Stimulated activated CD8-positive, alpha-beta memory T cell treated with anti-CD3 and anti-CD28 coated beads, Interleukin-7, amount 100 ng/mL, for 1 hour (primary cell): ENCODE results near the gene CDC23.

Experiments
- DNase-seq, 2 donors: peaks; one replicate each; pipeline ENCODE4 v3.0.0-alpha.2; 2020; ENCODE audit warnings: low read depth in 2 of 2

Gene CDC23

DNA sequence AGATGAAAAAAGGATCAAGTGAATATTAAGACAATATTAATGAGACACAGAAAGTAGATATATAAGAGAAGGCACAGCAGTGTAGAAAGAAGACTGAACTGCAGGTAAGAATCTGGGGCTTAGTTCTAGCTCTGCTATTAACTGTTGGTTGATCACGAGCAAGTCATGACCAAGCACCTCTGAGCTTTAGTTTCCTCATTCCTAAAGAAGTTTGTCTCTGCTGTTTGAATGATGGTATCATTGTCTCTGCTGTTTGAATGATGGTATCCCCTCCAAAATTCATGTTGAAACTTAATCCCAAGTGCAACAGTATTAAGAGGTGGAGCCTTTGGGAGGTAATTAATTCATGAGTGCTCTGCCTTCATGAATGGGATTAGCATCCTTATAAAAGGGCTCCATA is 71.4 kb downstream of the CDC23 start:
- no peak for DNase-seq

DNA sequence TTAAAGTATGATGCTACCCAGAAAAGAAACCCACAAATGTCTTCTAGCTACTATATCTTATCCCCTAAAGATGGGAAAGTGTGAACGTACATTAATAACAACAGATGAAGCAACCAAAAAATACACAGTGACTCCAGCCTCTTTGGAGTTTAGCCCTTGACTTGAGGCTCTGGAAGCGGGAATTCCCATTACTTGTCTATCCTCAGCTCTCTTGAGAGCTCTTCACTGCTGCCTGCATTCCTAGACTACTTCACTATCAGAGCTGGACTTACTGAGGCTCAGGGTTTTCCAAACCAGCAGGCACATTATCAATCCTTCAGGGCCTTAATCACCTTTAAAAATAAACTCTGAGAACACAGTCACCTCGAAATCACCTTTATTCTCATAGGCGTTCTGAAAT is 72.9 kb downstream of the CDC23 start:
- no peak for DNase-seq

DNA sequence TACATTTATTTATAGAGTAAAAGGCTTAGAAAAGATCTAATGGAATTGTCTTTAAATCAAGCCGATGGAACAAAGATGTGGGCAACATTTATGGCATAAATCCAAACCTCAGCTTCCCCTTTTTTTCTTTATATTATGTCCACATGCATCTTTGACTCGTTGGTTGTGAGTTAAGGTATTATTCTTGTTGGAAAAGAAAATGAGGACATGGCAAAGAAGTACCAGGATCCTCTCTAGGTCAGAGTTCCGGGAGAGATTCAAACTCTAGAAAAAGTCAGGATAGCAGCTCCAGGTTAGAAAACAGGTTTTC is 73.4 kb downstream of the CDC23 start:
- no peak for DNase-seq

DNA sequence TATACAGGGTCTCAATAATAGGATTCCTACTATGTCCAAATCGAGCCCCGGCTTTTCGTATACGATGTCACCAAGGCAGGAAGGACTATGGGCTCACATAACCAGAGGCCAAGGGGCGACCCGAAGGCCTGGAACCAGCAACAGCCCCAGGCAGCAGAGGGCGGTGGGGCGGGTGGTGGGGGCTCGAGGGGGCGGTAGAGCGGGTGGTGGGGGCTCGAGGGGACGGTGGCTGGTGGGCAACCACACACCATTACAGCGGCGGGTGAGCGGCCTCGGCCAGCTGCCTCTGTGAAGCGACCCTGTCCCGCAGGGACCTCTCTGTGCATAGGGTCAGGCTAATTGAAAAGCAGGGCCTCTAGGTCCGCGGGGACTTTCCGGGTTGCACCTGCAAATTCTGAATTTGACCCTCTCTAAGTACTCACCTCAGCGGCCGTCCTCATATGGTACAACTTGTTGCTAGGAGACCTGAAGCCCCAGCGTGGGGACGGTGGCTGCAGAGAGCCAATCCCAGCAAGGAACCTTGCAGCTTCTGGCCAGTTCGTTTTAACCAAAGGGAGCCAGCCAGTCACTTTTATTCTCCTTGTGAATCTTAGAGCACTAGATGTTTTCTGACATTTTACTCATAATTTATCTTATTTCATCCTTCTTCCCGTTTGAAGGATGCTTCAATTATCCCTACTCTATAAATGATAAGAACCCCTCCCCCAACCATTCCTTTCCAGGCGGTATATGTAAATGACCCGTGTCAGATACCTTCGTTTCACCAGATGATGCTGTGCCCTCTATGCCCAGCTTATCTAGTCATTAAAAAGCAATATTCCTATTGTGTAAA is 74.0 kb downstream of the CDC23 start, which contains the start of gene NME5:
TSS of gene NME5 (minus strand) at position 480 of the 832 bp plus-strand sequence. CDS start 648 bp downstream, outside the sequence.
- DNase-seq: no peak
